ENCODE data around the gene TBX21. TPM values are rescaled to one million over a fixed set of nuclear protein-coding genes. Genes with fewer than 3 reads are reported as not detected.

Gene TBX21
- polyA plus RNA-seq, 1 donor = 0.08 TPM

DNA sequence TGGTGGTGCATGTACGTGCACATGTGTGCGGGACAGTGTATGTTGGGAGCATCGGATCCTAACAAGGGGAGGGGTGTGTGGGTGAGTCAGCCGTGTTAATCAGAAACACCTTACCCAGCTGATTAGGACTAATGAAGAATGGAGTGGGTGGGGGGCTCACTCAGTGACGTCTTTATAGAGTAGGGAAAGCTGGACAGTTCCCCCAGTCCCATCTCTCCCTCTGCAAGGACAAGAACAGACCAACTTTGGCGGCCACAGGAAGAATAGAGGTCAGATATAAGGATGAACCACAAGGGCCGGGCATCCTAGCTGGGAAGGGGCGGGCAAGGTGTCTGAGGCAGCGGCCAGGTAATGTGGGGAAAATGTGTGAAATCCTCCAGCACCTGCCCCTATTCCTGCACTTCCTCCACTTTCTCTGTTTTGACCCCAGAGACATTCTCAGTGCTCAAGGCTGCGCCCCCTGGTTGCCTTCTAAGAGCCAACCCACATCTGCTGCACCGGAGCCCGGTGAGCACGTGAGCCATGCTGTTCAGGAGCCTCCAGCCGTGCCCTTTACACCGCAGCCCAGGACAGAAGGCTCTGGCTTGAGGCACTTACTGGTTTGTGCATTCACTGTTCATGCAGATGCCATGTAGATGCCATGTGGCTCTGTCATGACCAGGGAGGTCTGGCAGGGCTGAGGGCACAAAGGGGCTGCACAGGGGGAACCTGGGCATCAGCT lies 18.9 kb upstream of the TBX21 start:
- DNase-seq = no peak

DNA sequence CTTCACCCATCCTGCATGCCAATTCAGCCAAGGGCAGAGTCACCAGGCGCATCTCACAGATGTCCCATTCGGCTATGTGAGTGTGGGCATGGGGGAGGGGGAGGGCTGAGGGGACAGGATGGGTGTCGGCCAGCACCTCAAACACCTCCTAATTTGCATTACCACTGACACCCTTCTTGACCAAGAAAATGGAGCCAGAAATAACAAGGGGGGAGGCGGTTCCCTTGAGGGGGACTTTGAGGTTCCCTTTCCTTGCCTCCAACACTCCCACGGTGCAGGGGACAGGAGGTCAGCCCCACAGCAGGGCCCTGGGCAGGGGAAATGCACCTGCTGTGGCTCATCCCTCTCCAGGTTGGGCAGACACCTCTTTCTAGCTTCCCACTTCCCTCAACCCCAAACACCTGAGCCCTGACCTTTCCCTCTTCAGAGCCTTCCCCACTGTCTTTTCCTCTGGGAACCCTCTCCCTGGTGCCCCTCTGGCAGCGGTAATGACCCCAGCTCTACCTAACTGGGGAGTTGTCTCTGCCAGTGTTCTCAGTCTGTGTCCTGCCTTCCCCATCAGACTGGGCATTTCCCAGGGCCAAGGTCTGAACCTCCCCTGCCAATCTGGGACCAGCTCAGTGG lies 18.2 kb upstream of the TBX21 start:
- no peak for DNase-seq

DNA sequence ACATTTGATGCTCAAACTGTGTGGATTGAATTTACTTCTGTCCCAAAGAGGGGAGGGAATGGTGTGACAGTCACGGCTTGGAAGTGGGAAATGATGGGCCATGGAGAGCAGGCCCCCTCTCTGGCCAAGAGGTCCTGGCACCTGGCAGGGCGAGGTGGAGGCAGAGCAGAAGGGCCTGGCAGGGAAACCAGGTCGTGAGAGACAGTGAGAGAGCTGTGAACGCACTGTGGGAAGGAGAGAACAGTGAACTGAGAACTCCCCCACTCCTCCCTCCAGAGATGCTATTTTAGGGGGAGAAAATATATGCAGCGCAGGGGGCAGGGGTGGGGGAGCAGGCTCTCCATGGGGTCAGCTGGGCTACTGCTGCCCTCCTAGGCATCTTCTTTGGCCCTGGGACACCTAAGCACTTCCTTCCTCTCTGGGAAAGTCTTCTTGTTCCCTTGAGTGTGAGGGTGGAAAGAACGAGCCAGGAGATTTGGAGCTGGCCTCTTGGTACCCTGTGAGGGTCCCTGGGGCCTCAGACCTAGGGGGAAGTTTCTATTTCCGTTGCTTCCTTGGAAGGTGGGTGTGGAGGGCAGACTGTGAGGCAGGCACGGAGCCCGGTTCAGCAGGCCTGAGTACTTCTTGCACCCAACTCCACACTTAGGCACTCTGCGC lies 17.2 kb upstream of the TBX21 start:
- DNase-seq = no peak

- DNase-seq = no peak
Observed at GRCh38 chr17:47716375-47716774, 16.7 kb upstream of the TBX21 start.

- no peak for DNase-seq
Observed at GRCh38 chr17:47717261-47717697, 15.8 kb upstream of the TBX21 start.

DNA sequence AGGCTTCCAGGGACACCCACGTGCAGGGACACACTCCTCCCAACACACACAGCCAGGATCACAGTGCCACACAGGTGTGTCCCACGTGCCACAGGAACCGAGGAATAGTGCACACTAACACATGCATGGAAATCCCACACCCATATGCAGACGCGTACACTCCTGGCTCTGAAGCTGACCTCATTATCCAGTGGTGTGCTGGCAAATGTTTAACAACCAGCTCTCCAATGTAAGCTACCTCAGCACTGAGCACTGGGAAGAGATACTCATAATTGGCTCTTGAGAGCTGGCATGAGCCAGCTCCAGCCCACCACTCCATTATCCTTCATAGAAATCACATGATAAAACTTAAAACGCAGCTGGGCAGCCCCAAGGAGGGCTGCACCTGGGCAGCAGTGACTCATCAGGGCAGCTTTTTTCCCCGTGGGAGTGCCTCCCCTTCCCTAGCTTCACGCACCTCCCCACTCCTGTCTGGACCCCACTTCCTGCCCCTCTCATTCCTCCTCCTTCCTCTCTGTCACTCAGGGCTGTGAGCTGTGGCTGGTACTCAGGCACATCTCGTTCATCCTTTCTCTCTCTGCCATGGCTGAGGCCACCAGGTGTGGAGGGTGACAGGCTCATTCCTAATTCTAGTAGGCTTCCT lies 14.9 kb upstream of the TBX21 start:
- no peak for DNase-seq

GRCh38 chr17:47718634-47719405 lies 14.2 kb upstream of the TBX21 start:
- no peak for DNase-seq

DNA sequence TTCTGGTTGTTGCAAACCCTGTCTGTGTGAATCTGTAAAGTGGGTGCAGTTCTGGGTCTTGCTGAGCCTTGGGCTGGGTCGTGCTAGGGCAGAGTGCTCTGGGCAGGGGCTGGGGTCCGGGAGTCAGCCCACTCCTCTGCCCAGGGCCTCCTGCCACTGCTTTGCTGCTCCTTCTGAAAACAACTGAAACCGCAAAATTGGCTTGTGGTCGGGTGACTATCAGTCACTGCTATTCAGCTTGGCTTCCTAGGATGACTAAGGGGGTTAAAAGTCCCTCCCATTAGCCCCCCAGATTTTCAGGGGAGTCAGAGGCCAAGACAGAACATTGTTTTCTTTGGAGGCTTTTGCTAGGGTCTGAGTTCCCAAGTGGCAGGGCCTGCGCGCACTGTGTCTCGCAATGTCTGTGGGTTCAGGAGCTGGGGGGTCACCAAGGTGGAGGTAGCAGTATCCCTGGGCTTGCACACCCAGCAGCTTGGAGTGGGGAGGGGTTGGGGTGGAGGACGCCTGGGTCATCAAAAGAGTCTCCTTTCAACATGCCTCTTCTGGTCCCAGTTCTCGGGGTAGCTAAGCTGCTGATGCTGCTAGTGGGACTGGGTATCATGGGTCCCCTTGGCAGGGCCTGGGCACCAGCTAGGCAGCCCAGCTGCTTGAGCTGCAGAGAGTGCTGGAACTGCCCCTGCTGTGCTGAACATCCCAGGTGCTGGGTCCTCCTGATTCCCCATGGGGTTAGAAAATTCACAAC lies 13.5 kb upstream of the TBX21 start:
- DNase-seq = no peak

- no peak for DNase-seq
Observed at GRCh38 chr17:47720196-47720595, 12.8 kb upstream of the TBX21 start.

DNA sequence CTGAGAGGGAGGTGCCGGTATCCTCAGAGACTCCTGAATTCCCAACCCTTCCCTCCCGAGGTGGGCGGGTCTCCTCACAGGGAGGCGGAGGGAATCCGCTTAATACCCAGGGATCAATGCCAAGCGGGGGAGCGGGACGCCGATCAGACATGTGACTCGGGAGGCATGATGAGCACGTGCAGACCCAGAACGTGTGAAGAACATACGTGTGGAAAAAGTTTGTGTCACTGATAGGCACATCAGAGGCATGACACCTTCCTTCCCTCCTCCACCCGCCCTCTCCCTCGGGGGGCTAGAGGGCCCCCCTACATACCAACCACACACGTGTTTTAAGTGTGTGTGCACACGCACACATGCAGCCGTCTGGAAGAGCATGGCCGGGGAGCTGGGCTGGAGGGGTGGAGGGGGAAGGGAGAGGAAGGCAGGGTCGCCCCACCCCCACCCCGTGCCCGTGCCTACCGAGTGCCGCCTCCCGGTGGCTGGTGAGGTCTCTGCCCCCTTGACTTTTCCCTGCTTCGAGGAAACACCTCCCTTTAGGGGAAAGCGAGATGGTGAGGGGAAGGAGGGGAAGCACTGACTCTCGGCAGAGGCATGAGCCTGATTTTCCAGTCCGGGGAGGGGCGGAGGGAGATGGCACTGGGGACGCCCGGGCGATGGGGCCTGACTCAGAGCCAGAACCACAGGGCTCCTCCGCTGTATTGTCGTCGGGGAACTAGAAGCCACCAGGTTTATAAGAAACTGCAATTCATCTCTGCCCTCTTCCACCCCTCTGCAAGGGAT lies 12.1 kb upstream of the TBX21 start:
- no peak for DNase-seq

- DNase-seq = no peak
Observed at GRCh38 chr17:47721725-47722124, 11.3 kb upstream of the TBX21 start.

- no peak for DNase-seq
Observed at GRCh38 chr17:47724705-47725104, 8.3 kb upstream of the TBX21 start.

GRCh38 chr17:47725446-47726111 lies 7.5 kb upstream of the TBX21 start:
- no peak for DNase-seq

DNA sequence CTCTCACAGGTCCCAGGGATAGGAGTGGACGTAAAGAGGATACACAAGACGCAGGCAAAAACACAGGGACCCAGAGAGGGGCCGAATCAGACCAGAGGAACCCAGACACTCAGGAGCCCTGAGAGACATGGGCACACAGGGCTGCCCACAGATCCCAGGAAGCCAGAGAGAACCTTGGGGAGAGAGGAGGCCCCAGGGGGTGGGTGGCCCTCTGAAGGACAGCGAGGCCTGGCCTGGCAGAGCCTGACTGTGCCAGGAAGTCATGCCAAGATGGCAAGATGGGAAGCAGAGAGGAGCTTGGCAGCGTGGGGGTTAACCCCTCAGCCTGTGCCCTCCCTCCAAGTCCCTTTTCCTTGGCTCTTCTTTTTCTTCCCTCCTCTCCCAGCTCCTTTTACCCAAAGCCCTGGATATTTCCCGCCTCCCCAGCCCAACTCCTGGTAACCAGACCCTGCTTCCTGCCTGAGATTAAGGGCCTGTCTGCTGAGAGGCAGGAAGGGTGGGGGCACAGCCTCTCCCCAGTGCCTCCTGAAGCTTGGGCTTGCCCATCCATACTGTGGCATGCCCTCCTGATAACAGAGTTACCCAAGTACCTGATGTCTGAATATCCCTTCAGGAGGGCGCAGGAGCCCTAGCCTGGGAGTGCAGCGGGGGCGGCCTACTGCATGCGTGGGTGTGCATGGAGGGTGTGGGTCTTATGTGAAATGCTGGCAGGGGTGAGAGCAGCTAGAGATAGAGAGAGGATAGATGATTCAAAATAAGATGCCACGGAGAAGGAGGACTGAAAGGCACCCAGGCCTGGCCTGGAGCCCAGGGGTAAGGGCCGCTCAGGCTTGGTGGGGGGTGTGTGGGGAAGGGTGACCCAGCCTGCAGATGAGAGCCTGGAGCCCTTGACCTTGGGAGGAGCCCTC lies 6.0 kb upstream of the TBX21 start:
- DNase-seq = no peak

DNA sequence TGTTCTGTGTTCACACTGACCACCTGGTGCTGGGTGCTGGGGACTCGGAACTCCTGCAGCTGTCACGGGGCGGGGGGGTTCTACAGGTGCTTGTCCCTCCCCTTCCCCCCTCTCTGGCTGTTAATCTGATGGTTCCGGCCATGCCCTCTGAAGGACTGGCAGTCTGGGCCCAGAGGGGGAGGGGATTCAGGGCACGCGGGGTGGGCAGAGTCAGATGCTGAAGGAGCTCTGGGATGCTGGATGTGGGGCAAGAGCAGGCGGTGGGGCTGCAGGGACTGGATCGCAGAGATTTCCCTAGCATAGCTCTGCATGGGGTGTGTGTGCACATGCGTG lies 5.4 kb upstream of the TBX21 start:
- DNase-seq = no peak

- DNase-seq = no peak
Observed at GRCh38 chr17:47728214-47728877, 4.7 kb upstream of the TBX21 start.

DNA sequence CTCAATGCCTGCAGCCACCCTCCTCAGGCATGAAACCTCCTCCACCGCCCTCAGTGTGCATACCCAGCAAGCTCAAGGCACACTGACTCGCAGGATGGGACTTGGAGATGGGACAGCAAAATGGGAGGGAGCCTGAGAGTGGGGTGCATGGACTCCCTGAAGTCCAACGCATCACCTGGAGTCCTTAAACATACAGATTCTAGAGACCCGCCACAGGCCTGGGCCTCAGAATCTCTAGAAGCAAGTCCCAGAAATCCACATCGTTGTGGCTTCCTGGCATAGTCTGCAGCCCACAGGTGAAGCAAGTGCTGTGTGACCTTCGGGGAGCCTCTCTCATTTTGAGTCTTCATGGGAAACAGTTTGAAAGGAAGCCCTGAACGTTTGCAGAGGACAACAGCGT lies 3.6 kb upstream of the TBX21 start:
- no peak for DNase-seq

DNA sequence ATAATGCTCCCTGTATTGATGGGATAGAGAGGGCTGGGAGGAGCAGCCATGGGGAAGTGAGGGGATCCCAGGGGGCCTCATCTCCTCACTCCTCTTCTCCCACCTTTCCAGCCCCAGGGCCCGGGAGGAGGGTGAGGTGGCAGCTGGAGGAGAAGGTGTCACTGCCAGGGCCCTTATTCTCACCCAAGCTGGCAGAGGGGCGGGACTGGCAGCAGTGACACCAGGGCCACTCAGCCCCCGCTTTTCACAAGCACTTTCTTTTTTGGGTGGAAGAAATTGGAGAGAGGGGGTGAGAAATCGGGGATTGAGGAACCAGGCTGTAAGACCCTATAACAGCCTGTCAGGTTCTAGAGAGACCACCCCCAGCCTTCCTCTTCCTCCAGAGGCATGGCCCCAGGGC lies 2.4 kb upstream of the TBX21 start:
- no peak for DNase-seq

GRCh38 chr17:47731396-47731795 lies 1.6 kb upstream of the TBX21 start:
- no peak for DNase-seq

Data from left kidney (tissue), 2 donors.